GM23338 (cell line): ENCODE results near the gene SASH3. TPM values are rescaled to one million over a fixed set of nuclear protein-coding genes. Genes with fewer than 3 reads are reported as not detected.

Source experiments
- ATAC-seq: fragments of 200-7000 bp; cut with Tn5 transposase; 3 replicates; pipeline ENCODE4 v1.9.1; 2020
- DNase-seq: peaks from one replicate; pipeline ENCODE4 v3.0.0-alpha.2; 2015; ENCODE audit warnings: low spot score
- H2AFZ ChIP-seq: fragments of 200-600 bp; sonication (generic); 2 replicates; pipeline ENCODE4 v1.8.0; 2016; ENCODE audit warnings: antibody characterized with exemption, mild to moderate bottlenecking, moderate library complexity
- H3F3A ChIP-seq: fragments of 200-600 bp; sonication (generic); replicated peaks from 2 replicates; pipeline ENCODE4 v1.8.0; 2017; ENCODE audit warnings: antibody characterized with exemption, mixed run types, low read depth
- H3K27ac ChIP-seq: fragments of 200-600 bp; sonication (generic); 2 replicates; pipeline ENCODE4 v1.6.1; 2016; ENCODE audit warnings: low read depth
- H3K27me3 ChIP-seq: fragments of 200-600 bp; sonication (generic); 2 replicates; pipeline ENCODE4 v1.8.0; 2016; ENCODE audit warnings: mild to moderate bottlenecking, mixed run types, moderate library complexity; ENCODE audit not compliant: insufficient read depth
- H3K36me3 ChIP-seq: fragments of 200-600 bp; sonication (generic); 2 replicates; pipeline ENCODE4 v1.8.0; 2016; ENCODE audit warnings: mild to moderate bottlenecking; ENCODE audit not compliant: insufficient read depth
- H3K4me1 ChIP-seq: fragments of 200-600 bp; sonication (generic); 2 replicates; pipeline ENCODE4 v1.8.0; 2016; ENCODE audit warnings: mild to moderate bottlenecking, moderate library complexity; ENCODE audit not compliant: insufficient read depth
- H3K4me2 ChIP-seq: fragments of 200-600 bp; sonication (generic); 2 replicates; pipeline ENCODE4 v1.7.1; 2017; ENCODE audit warnings: mixed run types
- H3K4me3 ChIP-seq: fragments of 200-600 bp; sonication (generic); 2 replicates; pipeline ENCODE4 v1.6.1; 2016; ENCODE audit warnings: mixed run types
- H3K79me2 ChIP-seq: fragments of 200-600 bp; sonication (generic); replicated peaks from 2 replicates; pipeline ENCODE4 v1.8.0; 2017; ENCODE audit warnings: mild to moderate bottlenecking; ENCODE audit not compliant: insufficient read depth
- H3K9me2 ChIP-seq: fragments of 200-600 bp; sonication (generic); 2 replicates; pipeline ENCODE4 v1.8.0; 2017; ENCODE audit not compliant: insufficient read depth
- H4K20me1 ChIP-seq: fragments of 200-600 bp; sonication (generic); replicated peaks from 2 replicates; pipeline ENCODE4 v1.8.0; 2017; ENCODE audit warnings: mild to moderate bottlenecking; ENCODE audit not compliant: insufficient read depth
- H3K27ac Mint-ChIP-seq: 2 replicates; pipeline ENCODE4 v1.8.0; 2020; ENCODE audit warnings: inconsistent platforms, mild to moderate bottlenecking, moderate library complexity, mixed read lengths
- H3K27me3 Mint-ChIP-seq: 3 replicates; pipeline ENCODE4 v1.8.0; 2022; ENCODE audit warnings: low read depth, mild to moderate bottlenecking, moderate library complexity, mixed read lengths, inconsistent platforms; ENCODE audit not compliant: insufficient read depth, poor library complexity
- H3K36me3 Mint-ChIP-seq: 3 replicates; pipeline ENCODE4 v1.8.0; 2021; ENCODE audit warnings: low read depth, mild to moderate bottlenecking, inconsistent platforms, moderate library complexity, mixed read lengths
- H3K4me1 Mint-ChIP-seq: 3 replicates; pipeline ENCODE4 v1.8.0; 2020; ENCODE audit warnings: mild to moderate bottlenecking, inconsistent platforms, mixed read lengths
- H3K4me3 Mint-ChIP-seq: 3 replicates; pipeline ENCODE4 v1.8.0; 2021; ENCODE audit warnings: moderate library complexity, mild to moderate bottlenecking, inconsistent platforms, mixed read lengths
- H3K9me3 Mint-ChIP-seq: 3 replicates; pipeline ENCODE4 v1.8.0; 2020; ENCODE audit warnings: moderate library complexity, mild to moderate bottlenecking, inconsistent platforms, mixed read lengths
- EZH2 ChIP-seq: fragments of 200-600 bp; sonication (generic); IDR thresholded peaks from one replicate; pipeline ENCODE4 v1.8.0; 2017; ENCODE audit warnings: antibody characterized with exemption, mild to moderate bottlenecking, low read depth; ENCODE audit not compliant: unreplicated experiment
- JUNB ChIP-seq: IDR thresholded peaks from one replicate; pipeline ENCODE4 v1.6.1; 2016; ENCODE audit warnings: antibody characterized with exemption; ENCODE audit not compliant: unreplicated experiment
- NANOG ChIP-seq: IDR thresholded peaks from 2 replicates; pipeline ENCODE4 v1.6.1; 2016; ENCODE audit warnings: antibody characterized with exemption, borderline replicate concordance
- ZNF114 ChIP-seq: fragments of 250-450 bp; sonication (Bioruptor Pico); IDR thresholded peaks from 2 replicates; pipeline ENCODE4 v1.5.0; 2020; ENCODE audit warnings: mild to moderate bottlenecking, moderate library complexity
- ZNF331 ChIP-seq: fragments of 250-450 bp; sonication (Bioruptor Pico); IDR thresholded peaks from 2 replicates; pipeline ENCODE4 v1.5.0; 2020; ENCODE audit warnings: low read depth, mild to moderate bottlenecking, moderate library complexity
- ZNF462 ChIP-seq: fragments of 250-450 bp; sonication (Bioruptor Pico); IDR thresholded peaks from 2 replicates; pipeline ENCODE4 v1.5.0; 2020; ENCODE audit warnings: mild to moderate bottlenecking, moderate library complexity
- polyA plus RNA-seq: library from polyadenylated mRNA; unstranded; fragments of >200 nt; fragmentation: Nextera tagmentation; extraction: Ambion mirVana; gene quantifications from 2 replicates; pipeline ENCODE4 v1.2.1, GENCODE V29; 2016
- total RNA-seq: library from RNA; depleted of rRNA; stranded (reverse); fragments of >200 nt; shearing (Covaris generic); gene quantifications from 2 replicates; pipeline ENCODE4 v1.2.3, GENCODE V29; 2014

The SASH3 gene
- total and polyA plus RNA-seq, 2 experiments from 2014 or later = 0.18 TPM; not detected in 1

- TF ChIP-seq ZNF462 (CRISPR knock-in tag) = no peak
- no peak for TF ChIP-seq JUNB
- no peak for TF ChIP-seq ZNF331
Measured at GRCh38 chrX:129797251-129797906, 17.6 kb downstream of the SASH3 start (continued).

GRCh38 chrX:129798456-129798855 lies 18.7 kb downstream of the SASH3 start:
- Histone ChIP-seq H4K20me1 (no peaks in the 10 kb centered on the region), H3K9me2 (no peaks in the 10 kb centered on the region), H3K4me2 (no peak overlapping the region), H2AFZ (no peak overlapping the region), H3K27me3 (no peaks in the 10 kb centered on the region), H3K36me3 (no peaks in the 10 kb centered on the region), H3K27ac (no peak overlapping the region), H3K4me3 (no peak overlapping the region), H3K79me2 (no peaks in the 10 kb centered on the region), H3F3A (no peaks in the 10 kb centered on the region), H3K4me1 (no peaks in the 10 kb centered on the region)
- no peaks in the 10 kb centered on the region for H3K4me1 Mint-ChIP-seq
- H3K36me3 Mint-ChIP-seq = peaks cover 15% of the 10 kb centered on the region; the same call in 2 of the 3 replicates
- peaks cover 2% of the 10 kb centered on the region for H3K27me3 Mint-ChIP-seq
- H3K27ac Mint-ChIP-seq = no peak overlapping the region
- ATAC-seq (no peak), DNase-seq (no peak)
- H3K9me3 Mint-ChIP-seq = no peaks in the 10 kb centered on the region
- TF ChIP-seq NANOG = no peak
- no peak for TF ChIP-seq EZH2
- no peak for TF ChIP-seq ZNF114 (CRISPR knock-in tag)
- H3K4me3 Mint-ChIP-seq = no peak overlapping the region
